Transverse colon (tissue), 4 donors: Measurements from ENCODE around the gene RITA1. TPM values are rescaled to one million over a fixed set of nuclear protein-coding genes. Genes with fewer than 3 reads are reported as not detected.

Experiments used
- DNase-seq: peaks from one replicate; pipeline ENCODE4 v3.0.0-alpha.2; 2019
- H3K27ac ChIP-seq, 4 donors: fragments of 200-600 bp; sonication (generic); 2 replicates each; pipeline ENCODE4 v1.5.1; 2016 to 2018; ENCODE audit warnings: inconsistent platforms in 4 of 4
- H3K27me3 ChIP-seq: fragments of 200-600 bp; sonication (generic); 2 replicates; pipeline ENCODE4 v1.5.1; 2017; ENCODE audit warnings: inconsistent platforms
- H3K36me3 ChIP-seq, 4 donors: fragments of 200-600 bp; sonication (generic); 2 replicates each; pipeline ENCODE4 v1.5.1; 2017 to 2019; ENCODE audit warnings: inconsistent platforms in 4 of 4
- H3K4me1 ChIP-seq, 4 donors: fragments of 200-600 bp; sonication (generic); 2 replicates each; pipeline ENCODE4 v1.5.1; 2017 to 2020; ENCODE audit warnings: inconsistent platforms in 4 of 4
- H3K4me3 ChIP-seq, 4 donors: fragments of 200-600 bp; sonication (generic); 1 replicate in 1 of 4; 2 replicates in 3 of 4; pipeline versions ENCODE4 v1.5.1 to v1.6.1; 2017 to 2019; ENCODE audit warnings: inconsistent platforms in 4 of 4
- H3K9me3 ChIP-seq, 2 donors: fragments of 200-600 bp; sonication (generic); 2 replicates each; pipeline ENCODE4 v1.5.1; 2017 to 2019; ENCODE audit warnings: inconsistent platforms in 2 of 2
- EP300 ChIP-seq: sonication (generic); formaldehyde crosslinking; IDR thresholded peaks from one replicate; pipeline ENCODE4 v1.6.1; 2017; ENCODE audit warnings: antibody characterized with exemption, low read depth
- POLR2A ChIP-seq: fragments of 450-650 bp; IDR thresholded peaks from one replicate; pipeline ENCODE4 v1.6.1; 2016; ENCODE audit warnings: antibody characterized with exemption, mild to moderate bottlenecking, moderate library complexity
- POLR2AphosphoS5 ChIP-seq, 3 donors: sonication (generic); formaldehyde crosslinking; IDR thresholded peaks; one replicate each; pipeline ENCODE4 v1.6.1; 2016; ENCODE audit warnings: antibody characterized with exemption in 3 of 3
- WGBS, 2 donors: methylation state at CpG; one replicate each; pipeline ENCODE4 v1.1.5; 2018; ENCODE audit warnings: low coverage in 1 of 2; 5-methylcytosine and 5-hydroxymethylcytosine counted together
- in situ Hi-C, 4 donors: fragments of 200-750 bp; cut with MboI; loops; one replicate each; pipeline versions ENCODE4 v1.15.0 to v1.15.1; 2017; ENCODE audit warnings: low sequenced_read_pairs in 3 of 4, low pct_ligation_motif_present in 1 of 4, low pct_unique_long_range_greater_than_20kb in 1 of 4
- intact Hi-C: fragments of 100-400 bp; cut with DNase I; formaldehyde crosslinking; loops from one replicate; pipeline ENCODE4 v1.15.1; 2023; ENCODE audit warnings: low total_unique reads
- total RNA-seq, 4 donors: library from RNA; depleted of rRNA; stranded (reverse); fragments of >200 nt; gene quantifications; one replicate each; pipeline ENCODE4 v1.1.0, GENCODE V29; 2016
- TF ChIP-seq, protein P1 (sequence below), 5 experiments: fragments of 200-600 bp in 3 of 5; fragments of 450-650 bp in 2 of 5; sonication (generic) in 3 of 5; IDR thresholded peaks; 1 replicate in 2 of 5; 2 replicates in 3 of 5; pipeline ENCODE4 v1.5.1; 2016 to 2017; ENCODE audit warnings: antibody characterized with exemption in 5 of 5, inconsistent platforms in 3 of 5, mild to moderate bottlenecking in 2 of 5, moderate library complexity in 1 of 5

RITA1 gene
- total RNA-seq, 4 donors from 2014 or later = 17.5 to 41.5 (median 23.8) TPM

DNA sequence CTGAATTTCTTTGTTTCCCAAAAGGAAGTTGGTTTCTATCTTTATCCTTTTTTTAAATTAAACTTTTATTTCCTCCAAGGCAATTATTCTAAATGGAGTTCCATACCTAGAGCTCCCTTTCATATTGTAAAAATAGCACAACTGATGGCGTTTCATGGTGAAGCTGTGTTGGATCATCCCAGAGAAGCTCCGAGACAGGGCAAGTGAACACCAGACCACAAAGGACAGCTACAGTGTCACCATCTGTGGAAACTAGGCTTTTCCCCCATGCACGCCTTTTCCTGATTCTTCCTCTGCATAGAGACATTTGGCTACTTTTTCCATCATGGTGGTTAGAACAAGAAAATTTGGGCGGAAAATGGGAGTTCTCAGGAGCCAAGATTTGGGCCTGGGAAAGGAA is 48.4 kb downstream of the RITA1 start:
- in situ Hi-C loops = no loop called here
- TF ChIP-seq EP300 (no peak), POLR2AphosphoS5 (IDR thresholded peaks at IDR 0.05) (no peak), POLR2A (no peak)
- TF ChIP-seq, protein P1, sequence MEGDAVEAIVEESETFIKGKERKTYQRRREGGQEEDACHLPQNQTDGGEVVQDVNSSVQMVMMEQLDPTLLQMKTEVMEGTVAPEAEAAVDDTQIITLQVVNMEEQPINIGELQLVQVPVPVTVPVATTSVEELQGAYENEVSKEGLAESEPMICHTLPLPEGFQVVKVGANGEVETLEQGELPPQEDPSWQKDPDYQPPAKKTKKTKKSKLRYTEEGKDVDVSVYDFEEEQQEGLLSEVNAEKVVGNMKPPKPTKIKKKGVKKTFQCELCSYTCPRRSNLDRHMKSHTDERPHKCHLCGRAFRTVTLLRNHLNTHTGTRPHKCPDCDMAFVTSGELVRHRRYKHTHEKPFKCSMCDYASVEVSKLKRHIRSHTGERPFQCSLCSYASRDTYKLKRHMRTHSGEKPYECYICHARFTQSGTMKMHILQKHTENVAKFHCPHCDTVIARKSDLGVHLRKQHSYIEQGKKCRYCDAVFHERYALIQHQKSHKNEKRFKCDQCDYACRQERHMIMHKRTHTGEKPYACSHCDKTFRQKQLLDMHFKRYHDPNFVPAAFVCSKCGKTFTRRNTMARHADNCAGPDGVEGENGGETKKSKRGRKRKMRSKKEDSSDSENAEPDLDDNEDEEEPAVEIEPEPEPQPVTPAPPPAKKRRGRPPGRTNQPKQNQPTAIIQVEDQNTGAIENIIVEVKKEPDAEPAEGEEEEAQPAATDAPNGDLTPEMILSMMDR (IDR thresholded peaks at IDR 0.05) = no peak
- no peaks in the 10 kb centered on the region for H3K27me3 ChIP-seq
- no peak overlapping the region for H3K4me3 ChIP-seq
- H3K9me3 ChIP-seq = no peaks in the 10 kb centered on the region
- no peak for DNase-seq
- no peak overlapping the region for H3K27ac ChIP-seq
- H3K4me1 ChIP-seq = peaks cover 10 to 65% (median 34%) of the 10 kb centered on the region in 4 donors
- H3K36me3 ChIP-seq = peaks cover 0 to 12% (median 5%) of the 10 kb centered on the region in 4 donors
- intact Hi-C loops = no loop called here
- WGBS, 2 donors = 94 to 100% methylated on average over 4 of the region's 4 CpGs

DNA sequence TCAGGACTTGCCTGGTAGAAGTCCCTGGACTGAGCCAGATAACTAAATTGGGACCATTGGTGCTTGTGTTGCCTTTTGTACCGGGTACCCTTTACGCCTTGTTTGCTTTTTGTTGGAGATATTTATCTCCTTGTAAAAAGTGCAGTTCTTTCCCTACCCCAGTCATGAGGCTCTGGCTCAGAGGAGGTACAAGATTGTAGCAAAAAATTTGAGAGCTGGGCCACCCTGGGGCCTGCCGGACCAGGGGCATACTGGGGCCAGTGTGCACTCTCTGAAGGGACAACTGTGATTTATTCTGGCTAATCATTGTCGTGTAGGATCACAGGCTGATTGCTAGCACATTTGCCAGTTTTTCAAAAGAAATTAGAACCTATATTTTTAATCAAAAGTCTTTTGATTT is 49.0 kb downstream of the RITA1 start:
- TF ChIP-seq POLR2A = no peak
- TF ChIP-seq EP300 = no peak
- TF ChIP-seq, protein P1 (IDR thresholded peaks at IDR 0.05) = no peak
- no peak for TF ChIP-seq POLR2AphosphoS5 (IDR thresholded peaks at IDR 0.05)
- in situ Hi-C loops = no loop called here
- peak overlapping the region in 1 of 4 donors; percentile 10 for H3K27ac ChIP-seq
- H3K4me1 ChIP-seq = peaks cover 9 to 65% (median 37%) of the 10 kb centered on the region in 4 donors
- no peak overlapping the region for H3K4me3 ChIP-seq
- no peaks in the 10 kb centered on the region for H3K9me3 ChIP-seq
- no peak for DNase-seq
- 65 to 75% methylated on average over 2 to 4 of the region's 4 CpGs for WGBS, 2 donors
- peaks cover 0 to 12% (median 5%) of the 10 kb centered on the region in 4 donors for H3K36me3 ChIP-seq
- intact Hi-C loops = no loop called here
- no peaks in the 10 kb centered on the region for H3K27me3 ChIP-seq

- in situ Hi-C loops = no loop called here
- no peak for TF ChIP-seq POLR2A
- no peak for TF ChIP-seq POLR2AphosphoS5 (IDR thresholded peaks at IDR 0.05)
- TF ChIP-seq, protein P1 (IDR thresholded peaks at IDR 0.05) = no peak
- TF ChIP-seq EP300 = no peak
- 90 to 100% methylated on average over 2 to 6 of the region's 6 CpGs for WGBS, 2 donors
- Histone ChIP-seq H3K4me1 (peaks cover 15 to 75% (median 49%) of the 10 kb centered on the region in 4 donors), H3K9me3 (no peaks in the 10 kb centered on the region), H3K36me3 (peaks cover 0 to 5% (median 3%) of the 10 kb centered on the region in 4 donors), H3K4me3 (no peak overlapping the region), H3K27ac (peak overlapping the region; percentile 92 to 95 (median 93)), H3K27me3 (no peaks in the 10 kb centered on the region)
- intact Hi-C loops = no loop called here
- no peak for DNase-seq
Measured at GRCh38 chr12:113235976-113236375, 50.5 kb downstream of the RITA1 start.

- Histone ChIP-seq H3K9me3 (no peaks in the 10 kb centered on the region), H3K36me3 (no peaks in the 10 kb centered on the region), H3K27ac (peak overlapping the region; percentile 92 to 95 (median 93)), H3K4me1 (peaks cover 18 to 79% (median 56%) of the 10 kb centered on the region in 4 donors), H3K27me3 (no peaks in the 10 kb centered on the region), H3K4me3 (no peak overlapping the region)
- DNase-seq = peak; percentile 8
- in situ Hi-C loops (no loop called here), intact Hi-C loops (no loop called here)
- TF ChIP-seq POLR2A (no peak), EP300 (no peak), POLR2AphosphoS5 (IDR thresholded peaks at IDR 0.05) (no peak)
- TF ChIP-seq, protein P1 (IDR thresholded peaks at IDR 0.05) = no peak
- 69 to 89% methylated on average over 1 to 5 of the region's 5 CpGs for WGBS, 2 donors
Measured at GRCh38 chr12:113236539-113237399, 51.2 kb downstream of the RITA1 start.
